ENCODE measurements around the gene HHLA2. TPM values are rescaled to one million over a fixed set of nuclear protein-coding genes. Genes with fewer than 3 reads are reported as not detected.

The HHLA2 gene
- total and polyA plus RNA-seq, 2 of the 8 experiments (the other 6 are each of a cell fraction or from before 2014, with no cell fraction given): not detected

DNA sequence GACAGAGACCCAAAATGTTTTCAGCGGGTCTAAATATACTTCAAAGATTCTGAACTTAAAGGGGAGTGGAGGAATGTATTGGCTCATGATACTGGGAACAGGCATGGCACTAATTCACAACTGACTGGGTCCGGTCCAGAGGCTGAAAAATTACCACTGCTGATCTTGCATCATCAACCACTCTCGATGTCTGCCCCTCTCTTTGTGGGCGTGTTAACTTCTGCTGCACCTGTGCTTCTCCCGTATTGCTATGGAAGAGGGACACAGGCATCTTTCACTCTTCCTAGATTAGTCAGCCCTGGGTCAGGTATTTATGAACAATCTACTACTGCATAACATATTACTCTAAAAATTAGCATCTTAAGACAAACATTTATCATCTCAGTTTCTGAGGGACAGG, 33.2 kb downstream of the HHLA2 start:
- H4K91ac ChIP-seq (replicated peaks; ENCODE audit: insufficient read length, low read length): no peak overlapping the region
- no peak overlapping the region for H2BK20ac ChIP-seq (ENCODE audit: low read length)
- no peaks in the 10 kb centered on the region for H3K23me2 ChIP-seq (ENCODE audit: low read depth, low read length)
- H3K27ac ChIP-seq (ENCODE audit: low read depth, low read length): no peak overlapping the region
- ChIA-PET CTCF (ENCODE audit: partially characterized antibody) (interaction anchor here (0.9 kb wide), 2 partner anchors 10 to 37 kb away, joined by 3 read pairs; no protein-coding TSS in a partner anchor), POLR2A (ENCODE audit: partially characterized antibody) (no interaction called here)
- no peak overlapping the region for H2BK12ac ChIP-seq (ENCODE audit: low read depth, low read length)
- H3K9me3 ChIP-seq (ENCODE audit: insufficient read depth in 2 of 2, low read depth in 1 of 2, low read length in 1 of 2): no peaks in the 10 kb centered on the region
- H4K5ac ChIP-seq (ENCODE audit: insufficient read length, low read depth, low read length): no peak overlapping the region
- no peak overlapping the region for H3K9ac ChIP-seq (replicated peaks in 1 of 4; ENCODE audit: extremely low read depth in 1 of 4, low read depth in 3 of 4, low read length in 3 of 4)
- H2AFZ ChIP-seq (ENCODE audit: low read length): no peak overlapping the region
- H3K4me2 ChIP-seq (ENCODE audit: insufficient read depth in 1 of 2, low read depth in 2 of 2, low read length in 2 of 2): no peak overlapping the region
- WGBS, 2 experiments (ENCODE audit: extremely low coverage in 1 of 2, insufficient coverage in 1 of 2, insufficient read length in 1 of 2, insufficient replicate concordance in 2 of 2, low coverage in 1 of 2, low lambda C conversion rate in 2 of 2, missing lambda C conversion rate in 1 of 2): 88% methylated on average over 5 of the region's 5 CpGs; no CpG with 5 or more reads in 1 of the 2 experiments
- no peaks in the 10 kb centered on the region for H3K79me1 ChIP-seq (ENCODE audit: low read depth, low read length)
- H2BK120ac ChIP-seq (replicated peaks; ENCODE audit: low read depth, low read length): no peak overlapping the region
- H3K27me3 ChIP-seq (replicated peaks in 1 of 4; ENCODE audit: control insufficient read depth in 3 of 4, extremely low read depth in 1 of 4, insufficient read depth in 3 of 4, low read length in 3 of 4): no peaks in the 10 kb centered on the region
- no peaks in the 10 kb centered on the region for H3K4me1 ChIP-seq (replicated peaks in 1 of 4; ENCODE audit: control insufficient read depth in 3 of 4, insufficient read depth in 4 of 4, low read length in 3 of 4)
- H3K14ac ChIP-seq (ENCODE audit: insufficient read length): no peak overlapping the region
- H3K79me2 ChIP-seq (ENCODE audit: control insufficient read depth in 1 of 2, insufficient read depth in 2 of 2, low read length in 2 of 2): no peaks in the 10 kb centered on the region
- no peak overlapping the region for H3K56ac ChIP-seq (replicated peaks; ENCODE audit: insufficient read length, low read depth, low read length)
- H2BK15ac ChIP-seq (ENCODE audit: low read length): no peak overlapping the region
- no peak overlapping the region for H3K4ac ChIP-seq (replicated peaks; ENCODE audit: insufficient read length, low read depth, low read length)
- DNase-seq (ENCODE audit: low read depth in 1 of 2, low spot score in 2 of 2) (no peak), FAIRE-seq (no peak)
- H4K20me1 ChIP-seq (replicated peaks in 1 of 2; ENCODE audit: control insufficient read depth in 1 of 2, insufficient read depth in 2 of 2, low read length in 2 of 2): no peaks in the 10 kb centered on the region
- no peak overlapping the region for H3K18ac ChIP-seq (ENCODE audit: extremely low read depth, low read length)
- no peak overlapping the region for H3K4me3 ChIP-seq (ENCODE audit: extremely low read depth in 1 of 4, insufficient read depth in 2 of 4, low read depth in 3 of 4, low read length in 4 of 4)
- no peak overlapping the region for H2AK5ac ChIP-seq (ENCODE audit: low read depth, low read length)
- H2BK5ac ChIP-seq (ENCODE audit: low read depth, low read length): no peak overlapping the region
- no peak overlapping the region for H3K23ac ChIP-seq (ENCODE audit: insufficient read length)
- no peak overlapping the region for H4K8ac ChIP-seq (ENCODE audit: extremely low read depth, insufficient read depth, low read length)
- no peaks in the 10 kb centered on the region for H3K36me3 ChIP-seq (ENCODE audit: control insufficient read depth in 2 of 4, insufficient read depth in 4 of 4, low read length in 3 of 4)
- no peak for TF ChIP-seq CHD1 (IDR thresholded peaks at IDR 0.05; ENCODE audit: low read depth, low read length)
- no peak for TF ChIP-seq KDM4A (IDR thresholded peaks at IDR 0.05; ENCODE audit: low read depth, low read length, severe bottlenecking)
- no peak for TF ChIP-seq SIX5 (IDR thresholded peaks at IDR 0.05; ENCODE audit: low read depth, low read length)
- no peak for TF ChIP-seq CTBP2 (IDR thresholded peaks at IDR 0.05; ENCODE audit: borderline replicate concordance, insufficient read depth, insufficient read length, low read length)
- TF ChIP-seq SIRT6 (IDR thresholded peaks at IDR 0.05; ENCODE audit: low read length): no peak
- TF ChIP-seq KDM1A (IDR thresholded peaks at IDR 0.05; ENCODE audit: borderline replicate concordance, low read length): no peak
- TF ChIP-seq TAF7 (optimal IDR thresholded peaks at IDR 0.05; ENCODE audit: borderline replicate concordance, low read depth, low read length): no peak
- no peak for TF ChIP-seq TCF12 (IDR thresholded peaks at IDR 0.05; ENCODE audit: low read depth, low read length)
- no peak for TF ChIP-seq EGR1 (IDR thresholded peaks at IDR 0.05; ENCODE audit: borderline replicate concordance, low read depth, low read length)
- TF ChIP-seq CEBPB (IDR thresholded peaks at IDR 0.05; ENCODE audit: low read depth, low read length): no peak
- no peak for TF ChIP-seq JUND (IDR thresholded peaks at IDR 0.05; ENCODE audit: low read length)
- TF ChIP-seq TBP (IDR thresholded peaks at IDR 0.05; ENCODE audit: low read depth, low read length): no peak
- no peak for TF ChIP-seq POLR2A (IDR thresholded peaks at IDR 0.05; ENCODE audit: control extremely low read depth in 1 of 2, low read depth in 2 of 2, low read length in 2 of 2)
- no peak for TF ChIP-seq SP2 (IDR thresholded peaks at IDR 0.05; ENCODE audit: low read length)
- no peak for TF ChIP-seq POLR2AphosphoS5 (IDR thresholded peaks at IDR 0.05; ENCODE audit: low read depth, low read length)
